EH (cell line): Measurements from ENCODE around the gene HPCAL4.

Source experiments
- DNase-seq: peaks from one replicate; pipeline ENCODE4 v3.0.0-alpha.2; 2015; ENCODE audit warnings: low read depth

The HPCAL4 gene

GRCh38 chr1:39701049-39701439, 9.8 kb upstream of the HPCAL4 start:
- DNase-seq, result peak; percentile 60

DNA sequence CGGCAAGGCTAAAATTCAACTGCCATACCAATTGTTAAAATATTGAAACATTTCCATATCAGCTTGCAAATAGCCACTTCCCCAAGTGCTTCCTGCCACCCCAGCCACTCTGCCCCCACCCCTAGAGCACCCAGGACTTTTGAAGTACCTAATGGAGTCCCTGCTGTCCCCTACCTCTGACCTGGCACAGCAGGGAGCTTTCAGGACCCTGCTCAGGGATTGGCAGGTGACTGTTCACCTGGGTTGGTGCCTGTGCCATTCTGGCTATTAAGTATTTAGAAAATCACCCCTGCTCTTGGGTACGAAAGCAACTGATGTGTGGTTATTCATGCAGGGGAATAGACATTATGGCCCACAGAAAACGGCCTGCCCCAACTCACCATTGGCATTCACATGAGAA, 9.1 kb upstream of the HPCAL4 start:
- no peak for DNase-seq

GRCh38 chr1:39699419-39699818, 8.2 kb upstream of the HPCAL4 start:
- no peak for DNase-seq

DNA sequence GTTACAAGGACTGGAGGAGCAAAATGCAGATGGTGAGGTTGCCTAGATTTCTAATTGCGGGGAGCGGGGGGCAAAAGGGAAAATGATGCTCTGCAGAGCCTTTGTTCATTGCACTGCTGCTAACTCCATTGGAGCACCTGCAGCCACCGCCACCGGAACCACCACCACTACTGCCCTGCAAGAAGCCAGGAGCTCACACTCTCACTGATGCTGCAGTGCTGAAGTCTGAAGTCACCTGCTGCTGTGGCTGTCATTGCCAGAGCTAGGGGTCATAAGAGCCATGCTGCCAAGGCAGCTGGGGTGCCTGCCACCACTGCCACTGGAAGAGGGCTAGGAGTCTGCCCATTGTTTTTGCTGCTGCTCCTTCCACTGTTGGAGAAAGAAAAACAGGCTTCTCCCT, 7.3 kb upstream of the HPCAL4 start:
- no peak for DNase-seq

GRCh38 chr1:39696448-39696847, 5.2 kb upstream of the HPCAL4 start:
- no peak for DNase-seq

DNA sequence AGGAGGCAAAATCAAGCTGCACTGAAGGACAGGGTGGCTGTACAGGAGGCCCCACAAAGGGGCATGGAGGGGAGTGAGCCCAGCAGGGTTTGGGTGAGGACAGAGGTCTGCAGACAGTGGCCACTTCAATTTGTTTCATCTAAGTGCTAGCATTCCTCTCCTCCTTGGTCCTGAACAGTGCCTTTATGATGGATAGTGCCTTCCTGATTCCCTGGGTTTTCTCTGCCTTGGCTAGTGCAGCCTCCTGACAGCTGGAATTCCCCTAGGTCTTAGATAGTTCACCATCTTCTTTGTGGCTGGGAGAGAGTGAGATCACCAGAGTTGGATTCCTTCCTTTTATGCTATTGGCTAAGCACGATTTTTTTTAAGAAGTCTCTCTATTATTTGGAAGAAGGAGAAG, 3.8 kb upstream of the HPCAL4 start:
- DNase-seq, result peak; percentile 9

GRCh38 chr1:39694026-39694425, 2.8 kb upstream of the HPCAL4 start:
- no peak for DNase-seq

GRCh38 chr1:39692152-39693074, 1.2 kb upstream of the HPCAL4 start:
- DNase-seq, result no peak

GRCh38 chr1:39690794-39691382, 345 bp downstream of the HPCAL4 start:
- DNase-seq, result no peak

DNA sequence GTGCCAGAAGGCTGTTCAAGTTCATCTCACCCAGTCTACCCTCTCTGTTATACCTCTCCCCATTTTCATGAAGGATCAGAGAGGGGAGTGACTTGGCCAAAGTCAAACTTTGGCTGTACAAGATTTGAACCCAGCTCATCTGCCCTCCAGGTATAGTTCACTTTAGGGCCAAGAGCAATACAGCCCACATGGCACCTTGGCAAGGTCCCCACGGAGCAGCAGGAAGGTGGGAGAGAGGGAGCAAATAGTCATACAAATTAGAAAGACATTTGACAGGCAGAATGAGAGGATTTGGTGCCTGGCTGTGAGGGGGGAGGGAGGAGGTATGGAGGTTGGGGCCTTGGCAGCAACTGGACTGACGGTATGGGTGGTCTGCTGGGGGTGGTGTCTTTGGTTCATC, 1.0 kb downstream of the HPCAL4 start:
- DNase-seq, result no peak

DNA sequence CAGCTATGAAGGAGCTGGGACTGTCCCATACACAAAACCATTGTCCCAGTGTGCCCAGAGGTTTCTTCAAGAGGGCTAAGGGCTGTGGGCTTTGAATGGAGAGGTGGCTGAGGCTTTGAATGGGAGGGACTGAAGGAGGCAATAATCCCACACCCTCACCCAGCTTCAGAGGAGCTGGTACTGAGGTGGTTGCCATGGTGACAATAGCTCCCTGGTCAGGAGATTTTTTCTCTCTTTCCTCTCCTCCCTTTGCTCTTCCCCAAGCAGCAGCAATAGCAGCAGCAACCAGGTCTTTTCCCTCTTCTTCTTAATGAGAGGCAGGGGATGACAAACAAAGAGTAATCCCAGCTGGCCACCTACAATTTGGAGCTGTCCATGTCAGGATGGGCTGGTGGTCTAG, 1.6 kb downstream of the HPCAL4 start:
- no peak for DNase-seq

DNA sequence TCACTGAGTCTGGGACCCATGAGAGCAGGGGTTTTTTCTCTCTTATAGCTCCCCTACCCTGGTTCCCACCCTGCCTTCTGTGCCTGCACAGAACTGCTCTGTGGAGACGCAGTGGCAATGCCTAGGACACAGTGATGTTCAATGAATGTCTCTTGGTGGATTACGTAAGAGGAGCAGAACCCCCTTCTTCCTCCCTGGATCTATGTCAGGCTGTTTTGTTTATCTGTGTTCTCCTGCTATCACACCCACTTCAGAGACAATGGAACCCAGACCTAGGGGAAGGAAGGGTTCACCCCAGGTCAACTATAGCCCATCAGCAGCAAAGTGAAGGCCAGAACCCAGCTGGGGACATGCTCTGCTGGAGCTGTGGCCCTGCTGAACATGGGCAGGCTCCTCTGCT, 2.0 kb downstream of the HPCAL4 start:
- DNase-seq, result no peak

DNA sequence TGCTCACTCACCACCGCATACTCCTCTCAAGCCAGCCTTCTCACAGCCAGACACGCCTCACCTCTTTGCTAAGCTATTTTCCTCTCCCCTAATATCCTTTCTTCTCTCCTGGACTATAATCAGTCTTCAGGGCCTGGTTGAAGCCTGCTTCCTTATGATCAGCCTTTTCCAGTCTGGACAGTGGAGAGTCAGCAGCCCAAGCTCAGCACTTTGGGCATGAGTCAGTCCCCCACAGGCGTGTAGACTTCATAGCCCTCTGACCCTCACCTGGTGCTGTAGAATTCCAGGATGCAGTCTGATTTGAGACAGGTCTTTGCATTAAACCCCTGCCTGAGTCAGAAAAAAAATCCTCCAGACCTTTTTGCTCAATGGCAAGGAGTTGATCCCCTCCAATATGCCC, 2.5 kb downstream of the HPCAL4 start:
- DNase-seq, result no peak

DNA sequence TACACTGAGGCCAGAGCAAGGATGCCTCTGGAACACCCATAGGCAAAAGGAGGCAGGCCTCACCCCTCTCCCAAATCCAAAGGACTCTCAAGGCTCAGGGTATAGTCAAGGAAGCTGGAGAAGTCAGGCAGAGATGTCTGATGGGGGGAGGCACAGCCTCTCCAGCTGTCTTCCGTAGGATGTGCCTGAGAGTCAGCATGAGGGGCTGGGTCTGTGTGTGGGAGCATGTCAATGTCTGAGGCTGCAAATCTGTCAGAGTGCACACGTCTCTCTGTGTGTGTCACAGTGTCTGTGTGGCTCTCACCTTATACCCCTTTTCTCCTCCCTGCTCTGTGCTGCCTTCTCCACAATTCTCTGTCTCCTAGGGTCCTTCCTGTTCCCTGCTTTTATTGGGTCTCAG, 4.0 kb downstream of the HPCAL4 start:
- DNase-seq, result no peak

GRCh38 chr1:39685071-39685470, 6.2 kb downstream of the HPCAL4 start:
- no peak for DNase-seq

- DNase-seq, result no peak
Observed at GRCh38 chr1:39684313-39684664, 6.9 kb downstream of the HPCAL4 start.

DNA sequence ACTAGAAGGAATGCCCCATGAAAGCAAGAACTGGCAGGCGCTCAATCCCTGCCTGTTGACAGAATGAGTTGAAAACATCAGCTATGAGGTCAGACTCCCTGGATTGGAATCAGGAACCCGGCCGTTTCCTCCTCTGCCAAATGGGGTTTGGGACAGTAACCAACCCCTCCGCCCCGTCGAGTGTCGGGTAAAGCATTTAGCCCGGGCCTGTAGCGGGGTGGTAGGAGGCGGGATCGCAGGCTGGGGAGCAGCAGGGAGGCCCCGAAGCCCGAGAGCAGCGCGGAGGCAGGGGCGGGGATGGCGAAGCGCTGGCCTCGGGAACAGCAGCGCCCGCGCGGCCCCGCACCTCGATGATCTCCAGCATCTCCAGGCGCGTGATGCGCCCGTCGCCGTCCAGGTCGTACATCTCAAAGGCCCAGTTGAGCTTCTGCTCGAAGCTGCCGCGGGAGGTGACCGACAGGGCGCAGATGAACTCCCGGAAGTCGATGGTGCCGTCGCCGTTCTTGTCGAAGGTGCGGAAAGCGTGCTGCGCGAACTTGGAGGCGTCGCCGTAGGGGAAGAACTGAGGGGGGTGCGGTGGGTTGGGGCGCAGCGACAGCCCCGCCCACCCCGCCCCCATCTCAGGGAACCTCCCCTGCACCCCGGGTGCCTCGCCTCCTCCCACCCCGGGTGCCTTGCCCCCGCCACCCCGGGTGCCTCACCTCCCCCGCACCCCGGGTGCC, 7.5 kb downstream of the HPCAL4 start:
- DNase-seq, result no peak

DNA sequence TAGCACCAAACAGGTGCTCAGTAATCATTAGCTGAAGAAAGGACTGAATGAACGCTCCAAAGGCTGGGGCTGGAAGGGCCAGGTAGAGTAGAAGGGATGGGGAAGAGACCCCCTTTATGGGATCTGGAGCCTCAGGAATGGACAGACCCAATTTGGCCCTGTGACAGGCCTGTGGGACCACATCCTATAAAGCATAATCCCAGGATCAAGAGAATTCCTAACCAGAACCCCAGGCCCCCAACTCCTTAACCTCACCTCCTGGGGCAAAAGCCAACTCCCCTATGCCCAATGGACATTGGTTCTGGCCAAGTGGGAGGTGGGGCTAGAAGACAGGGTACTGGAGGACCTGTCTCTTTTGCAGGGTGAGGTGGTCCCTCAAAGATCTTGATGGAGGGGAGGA, 9.2 kb downstream of the HPCAL4 start:
- DNase-seq, result no peak

DNA sequence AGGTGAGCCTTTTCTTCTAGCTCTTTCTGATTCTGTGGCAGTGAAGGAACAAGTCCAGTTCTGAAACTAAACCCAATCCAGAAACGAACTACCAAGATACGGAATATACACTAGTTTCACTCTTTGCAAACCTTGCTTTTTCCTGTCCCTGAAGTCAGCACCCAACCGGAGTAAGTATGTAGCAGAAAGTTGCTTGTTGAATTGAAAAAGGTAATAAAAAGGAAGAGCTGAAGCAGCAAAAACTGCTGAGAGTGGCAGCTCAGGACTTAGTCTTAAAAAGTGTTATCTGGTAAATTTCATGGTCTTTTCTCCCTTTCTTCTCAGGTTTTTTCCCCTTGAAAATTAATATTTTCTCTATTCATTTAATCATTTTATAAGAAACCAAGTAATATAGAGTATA, 9.9 kb downstream of the HPCAL4 start:
- no peak for DNase-seq

- DNase-seq, result no peak
Observed at GRCh38 chr1:39680751-39681150, 10.5 kb downstream of the HPCAL4 start.

DNA sequence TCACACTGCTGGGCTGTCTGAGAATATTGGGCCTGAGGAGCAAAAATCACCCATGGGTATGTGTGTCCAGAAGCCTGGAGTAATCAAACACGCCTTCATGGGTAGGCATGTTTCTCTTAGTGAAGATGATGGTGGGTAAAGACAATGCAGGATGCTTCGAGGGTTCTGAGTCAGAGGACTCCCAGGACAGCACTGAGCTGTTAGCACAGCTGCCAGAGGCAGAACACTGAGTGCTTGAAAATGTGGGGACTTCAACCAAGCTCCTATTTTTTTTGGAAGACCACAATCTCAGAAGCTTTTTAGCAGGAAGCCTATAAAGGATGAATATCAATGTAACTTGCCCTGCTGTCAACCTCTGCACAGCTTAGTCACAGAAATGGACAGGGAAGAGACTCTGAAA, 11.4 kb downstream of the HPCAL4 start:
- DNase-seq, result peak; percentile 38

GRCh38 chr1:39678889-39679288, 12.3 kb downstream of the HPCAL4 start:
- DNase-seq, result no peak

GRCh38 chr1:39677645-39678044, 13.6 kb downstream of the HPCAL4 start:
- DNase-seq, result no peak
